SK-N-SH (cell line): ENCODE data around the gene AIFM3. TPM values are rescaled to one million over a fixed set of nuclear protein-coding genes. Genes with fewer than 3 reads are reported as not detected.

Experiments used
- CTCF ChIA-PET: fragments of 300-600, 350-600 bp; formaldehyde crosslinking; extraction: SDS; loops from one replicate; lab custom pipeline; 2021; lab: Yijun Ruan, JAX
- POLR2A ChIA-PET: fragments of 350-600 bp; sonication (Branson Sonifier 250); formaldehyde crosslinking; extraction: SDS; loops from one replicate; lab custom pipeline; 2020; ENCODE audit warnings: antibody characterized with exemption, inconsistent platforms; lab: Yijun Ruan, JAX
- DNase-seq: peaks from one replicate; pipeline ENCODE4 v3.0.0; 2012
- H2AFZ ChIP-seq: fragments of 200-600 bp; sonication (generic); 2 replicates; pipeline ENCODE4 v1.8.1; 2016; ENCODE audit warnings: antibody characterized with exemption, mild to moderate bottlenecking, low read depth
- H3F3A ChIP-seq: fragments of 200-600 bp; sonication (generic); replicated peaks from 2 replicates; pipeline ENCODE3; 2016; ENCODE audit warnings: antibody characterized with exemption, mild to moderate bottlenecking; ENCODE audit not compliant: insufficient read depth
- H3K27ac ChIP-seq, 2 experiments: fragments of 200-500 bp in 1 of 2; fragments of 200-600 bp in 1 of 2; sonication (Bioruptor generic) in 1 of 2; sonication (generic), shearing (Covaris generic) in 1 of 2; 2 replicates each; pipeline versions ENCODE4 v1.5.1 to v1.6.1; 2014 to 2016; ENCODE audit warnings: low read depth in 2 of 2, inconsistent platforms in 1 of 2, low read length in 1 of 2, mild to moderate bottlenecking in 1 of 2, mixed read lengths in 1 of 2
- H3K27me3 ChIP-seq: fragments of 200-600 bp; sonication (generic), shearing (Covaris generic); 2 replicates; pipeline ENCODE4 v1.6.1; 2016; ENCODE audit warnings: mixed run types; ENCODE audit not compliant: insufficient read depth
- H3K36me3 ChIP-seq, 2 experiments: fragments of 200-500 bp in 1 of 2; fragments of 200-600 bp in 1 of 2; sonication (Bioruptor generic) in 1 of 2; sonication (generic) in 1 of 2; replicated peaks in 1 of 2; 2 replicates each; pipeline versions ENCODE3 to v1.5.1; 2014 to 2016; ENCODE audit warnings: low read length in 1 of 2, mild to moderate bottlenecking in 1 of 2; ENCODE audit not compliant: insufficient read depth in 2 of 2, control insufficient read depth in 1 of 2
- H3K4me1 ChIP-seq, 2 experiments: fragments of 200-500 bp in 1 of 2; fragments of 200-600 bp in 1 of 2; sonication (Bioruptor generic) in 1 of 2; sonication (generic), shearing (Covaris generic) in 1 of 2; 2 replicates each; pipeline versions ENCODE4 v1.5.1 to v1.6.1; 2014 to 2016; ENCODE audit warnings: low read depth in 1 of 2, low read length in 1 of 2, mixed run types in 1 of 2; ENCODE audit not compliant: insufficient read depth in 2 of 2, control insufficient read depth in 1 of 2
- H3K4me2 ChIP-seq: fragments of 200-600 bp; sonication (generic), shearing (Covaris generic); 2 replicates; pipeline ENCODE4 v1.6.1; 2017; ENCODE audit warnings: mixed run types
- H3K4me3 ChIP-seq, 2 experiments: fragments of 200-500 bp in 1 of 2; fragments of 200-600 bp in 1 of 2; sonication (Bioruptor generic) in 1 of 2; sonication (generic), shearing (Covaris generic) in 1 of 2; 2 replicates each; pipeline versions ENCODE4 v1.5.1 to v1.8.1; 2014 to 2016; ENCODE audit warnings: low read depth in 2 of 2, inconsistent platforms in 1 of 2, low read length in 1 of 2, mild to moderate bottlenecking in 1 of 2, mixed read lengths in 1 of 2, moderate library complexity in 1 of 2
- H3K79me2 ChIP-seq: fragments of 200-600 bp; sonication (generic); 2 replicates; pipeline ENCODE4 v1.8.1; 2017; ENCODE audit warnings: mild to moderate bottlenecking; ENCODE audit not compliant: insufficient read depth
- H3K9ac ChIP-seq: fragments of 200-600 bp; sonication (generic); 2 replicates; pipeline ENCODE4 v1.6.1; 2017; ENCODE audit warnings: mixed run types
- H3K9me2 ChIP-seq: fragments of 200-600 bp; sonication (generic); 2 replicates; pipeline ENCODE4 v1.6.1; 2017; ENCODE audit warnings: mixed run types
- H3K9me3 ChIP-seq: fragments of 200-600 bp; sonication (generic); 2 replicates; pipeline ENCODE4 v1.6.1; 2017; ENCODE audit warnings: mixed run types, mild to moderate bottlenecking, moderate library complexity
- H4K20me1 ChIP-seq: fragments of 200-600 bp; sonication (generic); 2 replicates; pipeline ENCODE4 v1.6.1; 2017; ENCODE audit warnings: mild to moderate bottlenecking, mixed run types; ENCODE audit not compliant: insufficient read depth
- FOSL2 ChIP-seq: IDR thresholded peaks from 2 replicates; pipeline ENCODE4 v1.4.0; 2012; ENCODE audit warnings: low read depth, mild to moderate bottlenecking, moderate library complexity, borderline replicate concordance
- JUND ChIP-seq: IDR thresholded peaks from 2 replicates; pipeline ENCODE4 v1.4.0; 2012
- MEF2A ChIP-seq: IDR thresholded peaks from 2 replicates; pipeline ENCODE4 v1.4.0; 2012; ENCODE audit warnings: low read depth, borderline replicate concordance
- POLR2AphosphoS5 ChIP-seq: IDR thresholded peaks from 2 replicates; pipeline ENCODE4 v1.6.1; 2012; ENCODE audit warnings: low read depth, low read length
- REST ChIP-seq: IDR thresholded peaks from 2 replicates; pipeline ENCODE4 v1.6.1; 2012; ENCODE audit warnings: mild to moderate bottlenecking, low read depth, low read length, moderate library complexity
- WGBS: methylation state at CpG from one replicate; pipeline ENCODE4 v1.1.6; 2017; ENCODE audit warnings: low lambda C conversion rate; 5-methylcytosine and 5-hydroxymethylcytosine counted together
- polyA plus RNA-seq, 3 experiments: library from polyadenylated mRNA; depleted of rRNA; stranded (reverse); fragments of >200 nt; gene quantifications; 2 replicates each; pipeline ENCODE4 v1.2.3, GENCODE V29; 2012

AIFM3 gene
- polyA plus RNA-seq, 1 of the 3 experiments (the other 2 are of a cell fraction) = 1.7 TPM

GRCh38 chr22:20973634-20974286, 6.7 kb downstream of the AIFM3 start:
- CTCF ChIA-PET = interaction anchor here (0.6 to 7.4 kb wide), 4 partner anchors 8 to 88 kb away, joined by 3 to 44 read pairs (median 4); no protein-coding TSS in a partner anchor
- TF ChIP-seq FOSL2 = no peak
- DNase-seq = no peak

GRCh38 chr22:20974336-20974955, 7.4 kb downstream of the AIFM3 start:
- H3K4me2 ChIP-seq = no peak overlapping the region
- no peak overlapping the region for H3K4me3 ChIP-seq
- H3K36me3 ChIP-seq = no peaks in the 10 kb centered on the region
- H3K27ac ChIP-seq = no peak overlapping the region
- H2AFZ ChIP-seq = no peak overlapping the region
- DNase-seq = no peak
- H3K9me2 ChIP-seq = no peaks in the 10 kb centered on the region
- peaks cover 0 to 4% of the 10 kb centered on the region in 2 experiments; a peak in 1 of 4 replicates for H3K4me1 ChIP-seq
- no peaks in the 10 kb centered on the region for H3K27me3 ChIP-seq
- no peaks in the 10 kb centered on the region for H3K79me2 ChIP-seq
- ChIA-PET CTCF (interaction anchor here (0.6 to 7.4 kb wide), 2 partner anchors 10 to 12 kb away, joined by 3 to 44 read pairs; no protein-coding TSS in a partner anchor), POLR2A (interaction anchor here (1.6 kb wide), 1 partner anchor 8 kb away, joined by 6 read pairs; the partner anchor contains the start of gene LZTR1)
- WGBS = 96% methylated on average over 5 of the region's 16 CpGs
- no peaks in the 10 kb centered on the region for H4K20me1 ChIP-seq
- no peaks in the 10 kb centered on the region for H3K9me3 ChIP-seq
- no peaks in the 10 kb centered on the region for H3F3A ChIP-seq
- TF ChIP-seq FOSL2 = no peak
- no peak for TF ChIP-seq MEF2A
- TF ChIP-seq JUND = no peak
- no peak for TF ChIP-seq POLR2AphosphoS5
- no peak for TF ChIP-seq REST
- TF ChIP-seq, all 33 proteins: peak for 0
- H3K9ac ChIP-seq = no peak overlapping the region

More at GRCh38 chr22:20973634-20974286, 6.7 kb downstream of the AIFM3 start:
- Histone ChIP-seq H3K36me3 (no peaks in the 10 kb centered on the region), H2AFZ (no peak overlapping the region), H3F3A (no peaks in the 10 kb centered on the region), H3K9me3 (no peaks in the 10 kb centered on the region), H3K79me2 (no peaks in the 10 kb centered on the region), H3K27me3 (no peaks in the 10 kb centered on the region), H3K4me2 (no peak overlapping the region), H4K20me1 (no peaks in the 10 kb centered on the region), H3K27ac (no peak overlapping the region), H3K4me3 (no peak overlapping the region), H3K4me1 (peaks cover 0 to 7% of the 10 kb centered on the region in 2 experiments; a peak in 1 of 4 replicates), H3K9me2 (no peaks in the 10 kb centered on the region), H3K9ac (no peak overlapping the region)
- POLR2A ChIA-PET = interaction anchor here (1.6 kb wide), 1 partner anchor 9 kb away, joined by 6 read pairs; the partner anchor contains the start of gene LZTR1
- 33% methylated on average over 1 of the region's 21 CpGs for WGBS
